ENCODE measurements around the gene EFHC1.

DNA sequence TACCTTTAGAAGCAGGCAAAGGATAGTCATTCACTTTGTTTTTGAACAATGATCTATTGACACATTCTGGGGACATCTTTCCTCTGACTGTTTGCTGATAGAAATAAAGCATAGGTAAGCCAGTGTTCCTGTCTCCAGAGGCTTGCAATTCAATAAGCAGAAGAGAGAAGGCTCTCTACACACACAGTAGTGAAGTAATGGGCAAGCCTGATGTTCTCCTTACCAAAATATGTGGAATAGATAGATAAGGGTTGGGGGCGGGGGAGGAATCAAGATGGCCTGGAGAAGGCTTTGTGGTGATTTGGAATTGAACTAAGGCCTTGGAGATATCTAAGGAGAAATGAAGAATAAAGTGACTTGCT is 30.9 kb upstream of the EFHC1 start:
- TF ChIP-seq, protein P1, sequence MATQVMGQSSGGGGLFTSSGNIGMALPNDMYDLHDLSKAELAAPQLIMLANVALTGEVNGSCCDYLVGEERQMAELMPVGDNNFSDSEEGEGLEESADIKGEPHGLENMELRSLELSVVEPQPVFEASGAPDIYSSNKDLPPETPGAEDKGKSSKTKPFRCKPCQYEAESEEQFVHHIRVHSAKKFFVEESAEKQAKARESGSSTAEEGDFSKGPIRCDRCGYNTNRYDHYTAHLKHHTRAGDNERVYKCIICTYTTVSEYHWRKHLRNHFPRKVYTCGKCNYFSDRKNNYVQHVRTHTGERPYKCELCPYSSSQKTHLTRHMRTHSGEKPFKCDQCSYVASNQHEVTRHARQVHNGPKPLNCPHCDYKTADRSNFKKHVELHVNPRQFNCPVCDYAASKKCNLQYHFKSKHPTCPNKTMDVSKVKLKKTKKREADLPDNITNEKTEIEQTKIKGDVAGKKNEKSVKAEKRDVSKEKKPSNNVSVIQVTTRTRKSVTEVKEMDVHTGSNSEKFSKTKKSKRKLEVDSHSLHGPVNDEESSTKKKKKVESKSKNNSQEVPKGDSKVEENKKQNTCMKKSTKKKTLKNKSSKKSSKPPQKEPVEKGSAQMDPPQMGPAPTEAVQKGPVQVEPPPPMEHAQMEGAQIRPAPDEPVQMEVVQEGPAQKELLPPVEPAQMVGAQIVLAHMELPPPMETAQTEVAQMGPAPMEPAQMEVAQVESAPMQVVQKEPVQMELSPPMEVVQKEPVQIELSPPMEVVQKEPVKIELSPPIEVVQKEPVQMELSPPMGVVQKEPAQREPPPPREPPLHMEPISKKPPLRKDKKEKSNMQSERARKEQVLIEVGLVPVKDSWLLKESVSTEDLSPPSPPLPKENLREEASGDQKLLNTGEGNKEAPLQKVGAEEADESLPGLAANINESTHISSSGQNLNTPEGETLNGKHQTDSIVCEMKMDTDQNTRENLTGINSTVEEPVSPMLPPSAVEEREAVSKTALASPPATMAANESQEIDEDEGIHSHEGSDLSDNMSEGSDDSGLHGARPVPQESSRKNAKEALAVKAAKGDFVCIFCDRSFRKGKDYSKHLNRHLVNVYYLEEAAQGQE (IDR thresholded peaks at IDR 0.05) = no peak
- TF ChIP-seq RAD21 (IDR thresholded peaks at IDR 0.05) (no peak), GABPA (IDR thresholded peaks at IDR 0.05 in 1 of 2, conservative IDR thresholded peaks at IDR 0.05 in 1 of 2) (no peak), FOXA1 (IDR thresholded peaks at IDR 0.05) (no peak), JUND (IDR thresholded peaks at IDR 0.05) (no peak)
- TF ChIP-seq, protein P2, sequence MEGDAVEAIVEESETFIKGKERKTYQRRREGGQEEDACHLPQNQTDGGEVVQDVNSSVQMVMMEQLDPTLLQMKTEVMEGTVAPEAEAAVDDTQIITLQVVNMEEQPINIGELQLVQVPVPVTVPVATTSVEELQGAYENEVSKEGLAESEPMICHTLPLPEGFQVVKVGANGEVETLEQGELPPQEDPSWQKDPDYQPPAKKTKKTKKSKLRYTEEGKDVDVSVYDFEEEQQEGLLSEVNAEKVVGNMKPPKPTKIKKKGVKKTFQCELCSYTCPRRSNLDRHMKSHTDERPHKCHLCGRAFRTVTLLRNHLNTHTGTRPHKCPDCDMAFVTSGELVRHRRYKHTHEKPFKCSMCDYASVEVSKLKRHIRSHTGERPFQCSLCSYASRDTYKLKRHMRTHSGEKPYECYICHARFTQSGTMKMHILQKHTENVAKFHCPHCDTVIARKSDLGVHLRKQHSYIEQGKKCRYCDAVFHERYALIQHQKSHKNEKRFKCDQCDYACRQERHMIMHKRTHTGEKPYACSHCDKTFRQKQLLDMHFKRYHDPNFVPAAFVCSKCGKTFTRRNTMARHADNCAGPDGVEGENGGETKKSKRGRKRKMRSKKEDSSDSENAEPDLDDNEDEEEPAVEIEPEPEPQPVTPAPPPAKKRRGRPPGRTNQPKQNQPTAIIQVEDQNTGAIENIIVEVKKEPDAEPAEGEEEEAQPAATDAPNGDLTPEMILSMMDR (IDR thresholded peaks at IDR 0.05; ENCODE audit: low read depth, low read length, missing input control) = peak; percentile 9
- TF ChIP-seq, protein P3, sequence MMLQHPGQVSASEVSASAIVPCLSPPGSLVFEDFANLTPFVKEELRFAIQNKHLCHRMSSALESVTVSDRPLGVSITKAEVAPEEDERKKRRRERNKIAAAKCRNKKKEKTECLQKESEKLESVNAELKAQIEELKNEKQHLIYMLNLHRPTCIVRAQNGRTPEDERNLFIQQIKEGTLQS (IDR thresholded peaks at IDR 0.05) = no peak
